HG03558 (cell line): Measurements from ENCODE around the gene BAZ1B.
"Not testable (repeated sequence)": the region's sequence is repeated elsewhere in the genome, so short reads cannot be mapped to it uniquely, and the experiment has no call there.

Experiments
- ATAC-seq: cut with Tn5 transposase; IDR thresholded peaks from one replicate; pipeline ENCODE4 v1.9.1; 2021; ENCODE audit warnings: moderate number of reproducible peaks; ENCODE audit not compliant: unreplicated experiment; ENCODE audit errors: extremely low read depth

The BAZ1B gene

GRCh38 chr7:73539709-73540108 lies 17.6 kb upstream of the BAZ1B start:
- ATAC-seq, result no peak

DNA sequence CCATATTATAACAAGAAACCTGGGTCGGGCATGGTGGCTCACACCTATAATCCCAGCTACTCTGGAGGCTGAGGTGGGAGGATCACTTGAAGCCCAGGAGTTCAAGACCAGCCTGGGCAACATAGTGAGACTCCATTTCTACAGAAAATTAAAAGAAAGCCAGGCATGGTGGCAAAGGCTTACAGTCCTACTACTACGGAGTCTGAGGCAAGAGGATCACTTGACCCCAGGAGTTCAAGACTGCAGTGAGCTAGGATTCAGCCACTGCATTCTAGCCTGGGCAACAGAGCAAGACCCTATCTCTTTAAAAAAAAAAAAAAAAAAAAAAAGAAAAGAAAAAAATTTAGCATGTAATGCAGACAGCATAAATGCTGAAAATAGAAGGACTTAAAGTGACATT lies 16.4 kb upstream of the BAZ1B start:
- not testable (repeated sequence) for ATAC-seq

DNA sequence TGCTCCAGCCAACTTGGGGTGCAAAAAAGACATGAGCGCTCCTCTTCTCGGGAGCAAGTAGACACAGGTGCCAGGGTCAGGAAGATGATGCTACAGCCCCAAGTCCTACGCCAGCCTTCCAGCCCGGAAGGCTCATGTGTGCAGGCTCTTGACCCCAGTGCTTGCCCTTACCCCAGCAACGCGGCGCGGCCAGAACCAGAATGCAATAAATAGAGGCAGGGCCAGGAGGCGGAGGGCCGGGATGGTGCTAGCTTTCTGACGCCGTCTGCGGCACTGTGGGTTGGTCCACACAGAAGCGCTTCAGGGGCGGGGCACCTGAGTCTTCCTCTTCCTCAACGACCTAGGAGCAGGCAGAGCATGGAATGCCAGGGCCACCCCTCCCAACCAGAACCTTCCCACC lies 15.0 kb upstream of the BAZ1B start:
- ATAC-seq, result no peak

DNA sequence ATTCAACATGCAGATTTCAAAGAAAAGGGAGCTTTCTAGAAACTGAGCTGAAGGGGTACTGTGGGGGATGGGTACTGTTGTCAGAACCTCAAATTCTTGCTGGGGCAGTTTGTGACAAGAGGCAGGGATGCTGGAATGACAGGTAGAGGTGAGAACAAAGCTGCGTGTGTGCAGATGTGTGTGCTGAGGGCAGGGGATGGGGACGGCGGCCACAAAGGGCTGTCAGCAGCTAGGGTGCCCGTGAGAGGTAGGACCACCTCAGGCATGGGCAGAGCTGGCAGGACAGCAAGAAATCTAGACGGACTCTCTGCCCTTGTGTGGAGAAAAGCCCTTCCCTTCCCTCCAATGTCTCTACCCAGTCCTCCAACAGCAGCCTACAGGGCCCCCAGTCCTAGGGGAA lies 14.4 kb upstream of the BAZ1B start:
- ATAC-seq, result no peak

DNA sequence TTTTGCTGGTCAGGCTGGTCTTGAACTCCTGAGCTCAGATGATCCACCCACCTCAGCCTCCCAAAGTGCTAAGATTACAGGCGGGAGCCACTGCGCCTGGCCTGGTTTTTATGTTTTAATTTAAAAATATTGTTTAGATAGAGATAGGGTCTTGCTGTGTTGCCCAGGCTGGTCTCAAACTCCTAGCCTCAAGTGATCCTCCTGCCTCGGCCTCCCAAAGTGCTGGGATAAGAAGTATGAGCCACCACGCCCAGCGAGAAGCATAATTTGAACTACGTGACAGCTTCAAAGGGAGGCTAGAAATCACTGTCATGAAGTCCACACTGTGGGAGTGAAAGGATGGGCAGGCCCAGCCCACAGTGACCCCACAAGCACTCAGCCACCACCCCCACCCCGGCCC lies 13.8 kb upstream of the BAZ1B start:
- ATAC-seq, result not testable (repeated sequence)

DNA sequence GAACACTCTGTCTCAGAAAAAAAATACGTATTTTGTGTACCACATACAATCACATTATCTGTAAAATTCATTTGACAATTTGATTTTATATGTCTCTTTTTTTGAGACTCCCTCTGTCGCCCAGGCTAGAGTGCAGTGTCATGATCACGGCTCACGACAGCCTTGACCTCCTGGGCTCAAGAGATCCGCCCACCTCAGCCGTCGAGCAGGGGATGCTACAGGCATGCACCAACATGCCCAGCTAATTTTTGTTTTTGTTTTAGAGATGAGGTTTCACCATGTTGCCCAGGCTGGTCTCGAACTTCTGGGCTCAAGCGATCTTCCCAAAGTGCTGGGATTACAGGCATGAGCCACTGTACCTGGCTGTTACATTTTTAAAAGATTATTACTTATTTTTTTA lies 11.6 kb upstream of the BAZ1B start:
- ATAC-seq, result no peak

DNA sequence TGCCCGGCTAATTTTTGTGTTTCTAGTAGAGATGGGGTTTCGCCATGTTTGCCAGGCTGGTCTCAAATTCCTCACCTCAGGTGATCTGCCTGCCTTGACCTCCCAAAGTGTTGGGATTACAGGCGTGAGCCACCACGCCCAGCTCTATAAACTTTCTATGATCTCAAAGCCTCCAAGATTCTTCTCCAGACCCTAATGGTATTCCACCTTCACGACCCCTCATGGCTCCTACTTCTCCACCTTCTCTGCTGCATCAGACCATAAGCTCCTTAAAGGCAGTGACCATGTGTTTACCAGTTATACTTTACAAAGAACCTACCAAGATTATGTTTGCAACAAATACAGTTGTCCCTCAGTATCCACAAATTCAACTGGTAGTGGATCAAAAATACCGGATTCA lies 10.1 kb upstream of the BAZ1B start:
- ATAC-seq, result no peak

- no peak for ATAC-seq
Observed at GRCh38 chr7:73530800-73531199, 8.7 kb upstream of the BAZ1B start.

DNA sequence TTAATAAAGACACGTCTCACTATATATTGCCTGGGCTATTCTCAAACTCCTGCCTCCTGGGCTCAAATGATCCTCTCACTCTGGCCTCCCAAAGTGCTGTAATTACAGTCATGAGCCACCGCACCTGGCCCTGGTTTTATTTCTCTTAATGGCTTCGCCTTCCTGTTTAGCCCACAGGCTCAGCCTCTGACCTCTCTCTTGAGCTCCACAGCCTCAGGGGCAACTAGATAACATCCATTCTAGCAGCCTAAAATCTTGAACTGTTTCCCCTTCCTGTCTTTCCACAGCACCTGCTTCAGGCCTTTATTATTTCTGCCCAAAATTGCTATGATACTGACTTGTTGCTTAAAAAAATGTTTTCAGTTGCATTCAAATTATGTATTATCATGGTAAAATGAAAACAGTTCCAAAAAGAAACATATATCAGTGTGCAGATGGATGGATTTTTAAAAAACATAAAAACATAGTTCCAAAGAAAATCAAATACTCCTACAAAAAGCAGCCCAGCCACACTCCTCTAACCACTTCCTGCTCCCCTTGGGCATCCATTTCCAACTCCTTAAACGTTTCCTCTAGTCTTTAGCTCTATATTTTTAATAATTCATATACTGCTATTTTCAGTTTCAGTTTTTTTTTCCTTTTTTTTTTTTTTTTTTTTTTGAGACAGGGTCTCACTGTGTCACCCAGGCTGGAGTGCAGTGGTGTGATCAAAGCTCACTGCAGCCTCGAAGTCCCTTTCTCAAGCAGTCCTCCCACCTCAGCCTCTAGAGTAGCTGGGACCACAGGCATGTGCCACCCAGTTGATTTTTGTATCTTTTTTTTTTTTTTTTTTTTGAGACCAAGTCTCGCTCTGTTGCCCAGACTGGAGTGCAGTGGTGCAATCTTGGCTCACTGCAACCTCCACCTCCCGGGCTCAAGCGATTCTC lies 5.1 kb upstream of the BAZ1B start:
- no peak for ATAC-seq

DNA sequence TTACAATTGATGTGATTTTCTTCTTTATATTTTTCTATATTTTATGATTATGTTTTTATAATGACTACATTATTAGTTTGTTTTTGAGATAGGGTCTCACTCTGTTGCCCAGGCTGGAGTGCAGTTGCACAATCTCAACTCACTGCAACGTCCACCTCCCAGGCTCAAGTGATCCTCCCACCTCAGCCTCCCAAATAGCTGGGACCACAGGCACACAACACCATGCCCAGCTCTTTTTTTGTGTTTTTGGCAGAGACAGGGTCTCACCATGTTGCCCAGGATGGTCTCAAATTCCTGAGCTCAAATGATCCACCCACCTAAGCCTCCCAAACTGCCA lies 4.0 kb upstream of the BAZ1B start:
- not testable (repeated sequence) for ATAC-seq

DNA sequence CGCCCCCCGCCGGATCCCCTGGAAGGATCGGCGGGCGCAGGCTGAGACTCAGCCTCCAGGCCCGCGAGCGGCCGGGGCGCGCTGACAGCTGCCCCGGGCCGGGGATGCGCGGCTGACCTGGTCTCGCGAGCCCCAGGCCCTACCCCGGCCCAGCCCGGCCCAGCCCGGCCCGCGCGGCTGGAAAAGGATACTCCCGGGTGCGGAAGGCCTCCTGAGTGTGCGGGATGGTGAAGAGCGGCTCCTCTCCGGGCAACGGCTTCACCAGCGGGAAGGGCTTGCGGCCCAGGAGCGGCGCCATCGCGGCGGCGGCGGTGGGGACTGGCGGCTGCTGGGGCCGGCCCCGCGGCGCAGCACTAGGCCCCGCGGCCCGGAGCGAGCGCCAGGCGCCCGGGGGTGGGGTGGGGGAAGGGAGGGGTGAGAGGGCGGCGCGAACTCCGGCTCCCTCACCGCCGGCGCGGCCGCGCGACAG lies 423 bp downstream of the BAZ1B start:
- peak; percentile 10 for ATAC-seq

DNA sequence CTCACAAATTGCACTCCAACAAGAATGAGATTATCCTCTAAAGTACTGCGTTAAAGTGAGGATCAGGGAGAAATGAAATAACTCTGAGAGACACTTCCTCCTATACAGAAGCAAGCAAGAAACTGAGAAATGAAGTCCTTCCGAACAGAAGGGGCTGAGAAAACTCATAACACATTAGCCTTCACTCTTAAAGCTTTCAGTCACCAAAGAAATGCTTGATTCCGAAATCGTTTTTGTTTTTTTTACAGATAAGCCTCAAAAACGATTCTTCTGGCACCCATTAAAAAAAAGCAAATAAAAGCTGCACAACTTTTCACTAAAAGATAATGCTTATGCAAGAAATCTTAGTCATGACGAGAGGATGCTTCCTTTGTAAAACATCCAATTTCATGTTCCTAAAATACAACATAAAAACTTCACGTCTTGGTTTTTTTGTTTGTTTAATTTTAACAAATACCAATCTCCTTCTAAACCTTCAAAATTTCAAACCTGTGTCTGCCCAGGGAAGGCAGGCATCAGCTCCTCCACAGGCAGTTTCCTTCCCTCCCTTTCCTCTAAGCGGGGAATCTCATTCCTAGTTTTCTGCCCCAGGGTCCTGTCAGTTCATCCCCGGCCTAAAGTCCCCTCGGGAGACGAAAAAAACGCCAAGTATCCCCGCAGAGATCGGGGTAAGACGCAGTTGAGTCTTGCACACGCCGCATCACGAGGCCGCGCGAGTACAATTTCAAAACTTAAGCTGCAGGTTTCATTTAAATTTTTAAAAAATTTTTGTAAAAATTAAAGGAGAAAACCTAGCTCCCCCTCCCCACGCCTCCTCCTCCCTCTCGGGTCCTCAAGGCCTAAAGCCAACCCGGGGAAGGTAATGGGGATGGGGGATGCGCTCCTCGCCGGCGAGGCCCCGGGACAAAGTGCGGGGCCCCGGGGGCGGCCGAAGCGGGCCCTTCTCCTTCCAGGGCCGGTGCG lies 1.1 kb downstream of the BAZ1B start:
- ATAC-seq, result no peak

DNA sequence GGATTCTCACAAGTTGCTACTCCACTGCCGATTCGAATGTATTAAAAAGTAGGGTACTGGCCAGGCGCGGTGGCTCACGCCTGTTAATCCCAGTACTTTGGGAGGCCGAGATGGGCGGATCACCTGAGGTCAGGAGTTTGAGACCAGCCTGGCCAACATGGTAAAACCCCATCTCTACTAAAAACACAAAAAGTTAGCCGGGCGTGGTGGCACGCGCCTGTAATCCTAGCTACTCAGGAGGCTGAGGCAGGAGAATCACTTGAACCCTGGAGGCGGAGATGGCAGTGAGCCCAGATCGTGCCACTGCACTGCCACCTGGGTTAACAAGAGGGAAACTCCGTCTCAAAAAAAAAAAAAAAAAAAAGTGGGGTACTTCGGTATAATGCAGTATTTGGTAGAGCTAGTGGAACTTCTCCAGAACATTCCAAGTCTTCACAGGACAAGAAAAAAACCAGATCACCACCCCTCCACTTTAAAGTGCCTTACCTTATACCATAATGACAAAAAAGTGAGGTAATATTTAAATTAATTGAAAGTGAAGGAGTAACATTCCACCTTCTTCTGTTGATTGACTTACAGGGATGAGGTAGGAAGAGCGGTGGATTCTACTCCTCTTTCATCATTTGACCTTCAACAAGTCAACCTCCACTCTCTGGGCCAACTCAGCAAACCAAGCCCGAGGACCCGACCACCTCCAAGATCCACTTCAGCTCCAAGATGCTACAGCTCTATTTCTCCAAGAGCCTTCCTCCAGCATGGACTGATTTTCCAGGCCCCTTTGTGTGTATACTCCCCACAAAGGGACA lies 2.0 kb downstream of the BAZ1B start:
- ATAC-seq, result no peak

DNA sequence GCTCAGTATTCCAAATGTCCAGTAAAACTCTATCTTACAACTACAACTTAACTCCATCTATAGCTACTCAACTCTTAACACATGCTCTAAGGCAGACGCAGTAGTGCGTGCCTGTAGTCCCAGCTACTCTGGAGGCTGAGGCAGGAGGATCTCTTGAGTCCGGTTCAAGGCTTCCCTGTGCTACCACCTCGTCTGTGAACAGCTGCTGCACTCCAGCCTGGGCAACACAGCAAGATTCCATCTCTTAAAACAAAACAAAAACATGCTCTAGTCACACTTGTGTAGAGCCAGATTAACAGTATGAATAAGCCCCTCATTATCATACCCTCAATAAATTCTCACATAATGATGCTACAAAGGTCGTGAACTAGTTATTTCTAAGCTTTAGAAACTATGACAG lies 3.6 kb downstream of the BAZ1B start:
- no peak for ATAC-seq

GRCh38 chr7:73517241-73517995 lies 4.7 kb downstream of the BAZ1B start:
- ATAC-seq, result no peak

- no peak for ATAC-seq
Observed at GRCh38 chr7:73515178-73515577, 6.9 kb downstream of the BAZ1B start.

DNA sequence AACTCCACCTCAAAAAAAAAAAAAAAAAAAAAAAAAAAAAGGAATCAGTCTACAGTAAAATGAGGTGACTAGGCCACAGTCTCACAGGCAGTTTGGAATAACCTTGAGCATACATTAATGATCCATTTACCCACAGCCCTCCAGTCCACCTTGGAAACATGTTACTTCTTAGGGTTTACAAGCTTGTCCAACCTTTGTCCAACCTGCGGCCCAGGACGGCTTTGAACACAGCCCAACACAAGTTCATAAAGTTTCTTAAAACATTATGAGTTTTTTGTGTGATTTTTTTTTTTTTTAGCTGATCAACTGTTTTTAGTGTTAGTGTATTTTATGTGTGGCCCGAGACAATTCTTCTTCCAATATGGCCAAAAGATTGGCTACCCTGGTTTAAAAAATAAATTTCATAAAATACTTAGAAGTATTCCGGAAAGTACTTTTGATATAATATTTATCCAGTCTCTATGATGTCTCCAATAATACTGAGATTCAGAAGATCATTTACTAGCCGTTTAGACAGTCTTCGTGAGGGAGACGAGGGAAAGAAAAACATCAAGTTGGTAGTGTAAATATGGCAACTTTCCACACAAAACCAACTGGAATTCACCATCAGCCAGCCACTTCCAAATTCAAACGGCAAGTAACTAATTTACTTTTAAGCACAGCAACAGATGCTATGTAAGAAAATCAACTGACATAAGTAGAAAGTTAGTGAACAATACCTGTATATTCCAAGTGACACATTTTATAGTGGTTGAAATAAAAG lies 9.9 kb downstream of the BAZ1B start:
- no peak for ATAC-seq

- no peak for ATAC-seq
Observed at GRCh38 chr7:73509463-73509862, 12.6 kb downstream of the BAZ1B start.

- ATAC-seq, result no peak
Observed at GRCh38 chr7:73507556-73507955, 14.5 kb downstream of the BAZ1B start.
